HepG2 (cell line): Measurements from ENCODE around the gene OSER1. TPM values are rescaled to one million over a fixed set of nuclear protein-coding genes. Genes with fewer than 3 reads are reported as not detected.

Experiments
- KLF11 ChIP-seq: IDR thresholded peaks from 2 replicates; pipeline ENCODE4 v1.6.1; 2016; ENCODE audit warnings: missing compliant biosample characterization
- KLF13 ChIP-seq: sonication (generic); formaldehyde crosslinking; IDR thresholded peaks from 2 replicates; pipeline ENCODE4 v1.4.0; 2020; ENCODE audit warnings: mild to moderate bottlenecking, missing genetic modification reagents
- PCBP1 ChIP-seq: fragments of 200-400 bp; formaldehyde crosslinking; IDR thresholded peaks from 2 replicates; pipeline ENCODE4 v1.6.1; 2017; ENCODE audit warnings: mild to moderate bottlenecking, low read depth, low read length, borderline replicate concordance
- PPARG ChIP-seq: conservative IDR thresholded peaks from 2 replicates; pipeline ENCODE4 v1.6.1; 2016; ENCODE audit warnings: missing biosample characterization, missing genetic modification reagents
- SNAPC2 ChIP-seq: sonication (generic); formaldehyde crosslinking; IDR thresholded peaks from 2 replicates; pipeline ENCODE4 v1.8.1; 2022; ENCODE audit warnings: mild to moderate bottlenecking, missing genetic modification reagents
- SYNCRIP ChIP-seq: fragments of 200-400 bp; formaldehyde crosslinking; IDR thresholded peaks from 2 replicates; pipeline ENCODE4 v1.6.1; 2018; ENCODE audit warnings: mild to moderate bottlenecking, low read depth, low read length; ENCODE audit not compliant: insufficient read depth
- ZFP1 ChIP-seq: IDR thresholded peaks from 2 replicates; pipeline ENCODE4 v1.6.1; 2016
- ZNF20 ChIP-seq: sonication (generic); formaldehyde crosslinking; IDR thresholded peaks from 2 replicates; pipeline ENCODE4 v1.4.0; 2020; ENCODE audit warnings: mild to moderate bottlenecking, moderate library complexity, missing genetic modification reagents
- ZNF331 ChIP-seq: sonication (generic); formaldehyde crosslinking; IDR thresholded peaks from 2 replicates; pipeline ENCODE4 v1.4.0; 2020; ENCODE audit warnings: missing genetic modification reagents
- ZNF44 ChIP-seq: sonication (generic); formaldehyde crosslinking; IDR thresholded peaks from 2 replicates; pipeline ENCODE4 v1.5.1; 2020; ENCODE audit warnings: mild to moderate bottlenecking, missing genetic modification reagents
- ZNF460 ChIP-seq: sonication (generic); formaldehyde crosslinking; IDR thresholded peaks from 2 replicates; pipeline ENCODE4 v1.5.1; 2020; ENCODE audit warnings: missing genetic modification reagents, mild to moderate bottlenecking, borderline replicate concordance
- ZNF629 ChIP-seq: sonication (generic); formaldehyde crosslinking; conservative IDR thresholded peaks from 2 replicates; pipeline ENCODE4 v1.5.0; 2020; ENCODE audit warnings: missing genetic modification reagents
- ZNF644 ChIP-seq: IDR thresholded peaks from 2 replicates; pipeline ENCODE4 v1.6.1; 2016; ENCODE audit warnings: low read depth
- ZSCAN20 ChIP-seq: sonication (generic); formaldehyde crosslinking; IDR thresholded peaks from 2 replicates; pipeline ENCODE4 v1.4.0; 2020; ENCODE audit warnings: missing genetic modification reagents, mild to moderate bottlenecking, borderline replicate concordance
- polyA plus RNA-seq, 8 experiments: library from polyadenylated mRNA; depleted of rRNA in 3 of 8; stranded (reverse) in 7 of 8; unstranded in 1 of 8; fragments of >200 nt; fragmentation: Illumina TruSeq in 4 of 8; extraction: Trizol in 4 of 8; gene quantifications; 2 replicates each; pipeline versions ENCODE4 v1.2.1 to v1.2.3, GENCODE V29; 2011 to 2016; ENCODE audit warnings: low read depth in 4 of 8, missing spikeins in 1 of 8, mixed read lengths in 1 of 8; ENCODE audit not compliant: insufficient read depth in 1 of 8
- total RNA-seq, 5 experiments: library from RNA; depleted of rRNA; stranded (reverse); fragments of >200 nt; fragmentation: Illumina TruSeq; extraction: Trizol; gene quantifications; 2 replicates each; pipeline ENCODE4 v1.2.3, GENCODE V29; 2016; ENCODE audit warnings: low read depth in 1 of 5
- TF ChIP-seq, protein P1 (sequence below): sonication (generic); formaldehyde crosslinking; IDR thresholded peaks from 2 replicates; pipeline ENCODE4 v1.5.1; 2020; ENCODE audit warnings: mild to moderate bottlenecking, missing genetic modification reagents, moderate library complexity
- TF ChIP-seq, protein P2 (sequence below): IDR thresholded peaks from 2 replicates; pipeline ENCODE4 v1.6.1; 2012; ENCODE audit warnings: inconsistent platforms
- TF ChIP-seq, protein P3 (sequence below): sonication (generic); formaldehyde crosslinking; IDR thresholded peaks from 2 replicates; pipeline ENCODE4 v1.4.0; 2020; ENCODE audit warnings: missing genetic modification reagents
- TF ChIP-seq, protein P4 (sequence below): sonication (generic); formaldehyde crosslinking; IDR thresholded peaks from 2 replicates; pipeline ENCODE4 v1.4.0; 2020; ENCODE audit warnings: missing genetic modification reagents
- TF ChIP-seq, protein P5 (sequence below): sonication (generic); formaldehyde crosslinking; IDR thresholded peaks from 2 replicates; pipeline ENCODE4 v1.8.0; 2022; ENCODE audit warnings: mild to moderate bottlenecking, missing genetic modification reagents

The OSER1 gene
- total and polyA plus RNA-seq, 2 of the 13 experiments (the other 11 are each of a cell fraction or from before 2014, with no cell fraction given), result 71.2 to 71.5 TPM

DNA sequence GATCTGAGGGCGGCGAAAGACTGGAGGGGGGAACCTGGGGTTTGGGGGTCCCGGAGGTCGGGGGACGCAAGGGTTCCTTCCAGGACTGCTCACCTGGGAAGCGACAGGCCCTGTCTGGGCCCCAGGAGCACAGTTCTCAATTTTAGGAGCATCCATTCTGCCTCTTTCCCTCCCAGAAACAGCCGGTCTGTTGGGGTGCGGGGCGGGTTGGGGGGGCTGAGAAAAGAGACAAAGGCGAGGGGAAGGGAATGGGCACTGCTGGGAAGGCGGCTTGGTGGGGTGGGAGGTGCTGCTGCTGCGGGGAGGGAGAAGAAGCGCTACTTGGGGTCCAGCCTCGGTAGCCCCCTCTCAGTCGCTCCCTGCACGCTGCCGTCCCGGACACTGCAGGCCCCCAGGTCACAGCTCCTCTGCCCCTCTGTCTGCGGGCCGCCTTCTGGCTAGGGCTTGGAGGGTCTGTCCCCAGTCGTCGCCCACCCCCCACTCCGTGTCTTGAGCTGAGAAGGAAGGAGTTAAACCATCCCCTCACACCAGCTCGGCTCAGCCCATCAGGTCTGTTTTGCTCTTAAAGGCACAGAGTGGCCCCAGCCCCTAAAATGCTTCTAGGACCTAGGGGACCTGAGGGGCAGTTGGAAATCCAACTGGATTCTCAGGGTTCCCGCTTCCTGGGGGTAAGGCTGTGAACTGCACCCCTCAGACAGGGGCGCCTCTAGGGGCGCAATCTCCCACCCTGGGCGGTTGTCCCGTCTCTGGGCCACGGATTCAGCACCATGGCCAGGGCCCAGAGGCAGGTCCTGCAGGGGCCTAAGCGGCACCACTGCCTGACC is 37.2 kb upstream of the OSER1 start (continued):
- TF ChIP-seq, protein P1, sequence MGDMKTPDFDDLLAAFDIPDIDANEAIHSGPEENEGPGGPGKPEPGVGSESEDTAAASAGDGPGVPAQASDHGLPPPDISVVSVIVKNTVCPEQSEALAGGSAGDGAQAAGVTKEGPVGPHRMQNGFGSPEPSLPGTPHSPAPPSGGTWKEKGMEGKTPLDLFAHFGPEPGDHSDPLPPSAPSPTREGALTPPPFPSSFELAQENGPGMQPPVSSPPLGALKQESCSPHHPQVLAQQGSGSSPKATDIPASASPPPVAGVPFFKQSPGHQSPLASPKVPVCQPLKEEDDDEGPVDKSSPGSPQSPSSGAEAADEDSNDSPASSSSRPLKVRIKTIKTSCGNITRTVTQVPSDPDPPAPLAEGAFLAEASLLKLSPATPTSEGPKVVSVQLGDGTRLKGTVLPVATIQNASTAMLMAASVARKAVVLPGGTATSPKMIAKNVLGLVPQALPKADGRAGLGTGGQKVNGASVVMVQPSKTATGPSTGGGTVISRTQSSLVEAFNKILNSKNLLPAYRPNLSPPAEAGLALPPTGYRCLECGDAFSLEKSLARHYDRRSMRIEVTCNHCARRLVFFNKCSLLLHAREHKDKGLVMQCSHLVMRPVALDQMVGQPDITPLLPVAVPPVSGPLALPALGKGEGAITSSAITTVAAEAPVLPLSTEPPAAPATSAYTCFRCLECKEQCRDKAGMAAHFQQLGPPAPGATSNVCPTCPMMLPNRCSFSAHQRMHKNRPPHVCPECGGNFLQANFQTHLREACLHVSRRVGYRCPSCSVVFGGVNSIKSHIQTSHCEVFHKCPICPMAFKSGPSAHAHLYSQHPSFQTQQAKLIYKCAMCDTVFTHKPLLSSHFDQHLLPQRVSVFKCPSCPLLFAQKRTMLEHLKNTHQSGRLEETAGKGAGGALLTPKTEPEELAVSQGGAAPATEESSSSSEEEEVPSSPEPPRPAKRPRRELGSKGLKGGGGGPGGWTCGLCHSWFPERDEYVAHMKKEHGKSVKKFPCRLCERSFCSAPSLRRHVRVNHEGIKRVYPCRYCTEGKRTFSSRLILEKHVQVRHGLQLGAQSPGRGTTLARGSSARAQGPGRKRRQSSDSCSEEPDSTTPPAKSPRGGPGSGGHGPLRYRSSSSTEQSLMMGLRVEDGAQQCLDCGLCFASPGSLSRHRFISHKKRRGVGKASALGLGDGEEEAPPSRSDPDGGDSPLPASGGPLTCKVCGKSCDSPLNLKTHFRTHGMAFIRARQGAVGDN (CRISPR knock-in tag), result peak; percentile 75
- TF ChIP-seq, protein P2, sequence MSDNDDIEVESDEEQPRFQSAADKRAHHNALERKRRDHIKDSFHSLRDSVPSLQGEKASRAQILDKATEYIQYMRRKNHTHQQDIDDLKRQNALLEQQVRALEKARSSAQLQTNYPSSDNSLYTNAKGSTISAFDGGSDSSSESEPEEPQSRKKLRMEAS, result no peak; the same call in 1 of the 2 replicates
- TF ChIP-seq, protein P3, sequence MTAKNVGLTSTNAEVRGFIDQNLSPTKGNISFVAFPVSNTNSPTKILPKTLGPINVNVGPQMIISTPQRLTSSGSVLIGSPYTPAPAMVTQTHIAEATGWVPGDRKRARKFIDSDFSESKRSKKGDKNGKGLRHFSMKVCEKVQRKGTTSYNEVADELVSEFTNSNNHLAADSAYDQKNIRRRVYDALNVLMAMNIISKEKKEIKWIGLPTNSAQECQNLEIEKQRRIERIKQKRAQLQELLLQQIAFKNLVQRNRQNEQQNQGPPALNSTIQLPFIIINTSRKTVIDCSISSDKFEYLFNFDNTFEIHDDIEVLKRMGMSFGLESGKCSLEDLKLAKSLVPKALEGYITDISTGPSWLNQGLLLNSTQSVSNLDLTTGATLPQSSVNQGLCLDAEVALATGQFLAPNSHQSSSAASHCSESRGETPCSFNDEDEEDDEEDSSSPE, result peak; percentile 70
- TF ChIP-seq, protein P4, sequence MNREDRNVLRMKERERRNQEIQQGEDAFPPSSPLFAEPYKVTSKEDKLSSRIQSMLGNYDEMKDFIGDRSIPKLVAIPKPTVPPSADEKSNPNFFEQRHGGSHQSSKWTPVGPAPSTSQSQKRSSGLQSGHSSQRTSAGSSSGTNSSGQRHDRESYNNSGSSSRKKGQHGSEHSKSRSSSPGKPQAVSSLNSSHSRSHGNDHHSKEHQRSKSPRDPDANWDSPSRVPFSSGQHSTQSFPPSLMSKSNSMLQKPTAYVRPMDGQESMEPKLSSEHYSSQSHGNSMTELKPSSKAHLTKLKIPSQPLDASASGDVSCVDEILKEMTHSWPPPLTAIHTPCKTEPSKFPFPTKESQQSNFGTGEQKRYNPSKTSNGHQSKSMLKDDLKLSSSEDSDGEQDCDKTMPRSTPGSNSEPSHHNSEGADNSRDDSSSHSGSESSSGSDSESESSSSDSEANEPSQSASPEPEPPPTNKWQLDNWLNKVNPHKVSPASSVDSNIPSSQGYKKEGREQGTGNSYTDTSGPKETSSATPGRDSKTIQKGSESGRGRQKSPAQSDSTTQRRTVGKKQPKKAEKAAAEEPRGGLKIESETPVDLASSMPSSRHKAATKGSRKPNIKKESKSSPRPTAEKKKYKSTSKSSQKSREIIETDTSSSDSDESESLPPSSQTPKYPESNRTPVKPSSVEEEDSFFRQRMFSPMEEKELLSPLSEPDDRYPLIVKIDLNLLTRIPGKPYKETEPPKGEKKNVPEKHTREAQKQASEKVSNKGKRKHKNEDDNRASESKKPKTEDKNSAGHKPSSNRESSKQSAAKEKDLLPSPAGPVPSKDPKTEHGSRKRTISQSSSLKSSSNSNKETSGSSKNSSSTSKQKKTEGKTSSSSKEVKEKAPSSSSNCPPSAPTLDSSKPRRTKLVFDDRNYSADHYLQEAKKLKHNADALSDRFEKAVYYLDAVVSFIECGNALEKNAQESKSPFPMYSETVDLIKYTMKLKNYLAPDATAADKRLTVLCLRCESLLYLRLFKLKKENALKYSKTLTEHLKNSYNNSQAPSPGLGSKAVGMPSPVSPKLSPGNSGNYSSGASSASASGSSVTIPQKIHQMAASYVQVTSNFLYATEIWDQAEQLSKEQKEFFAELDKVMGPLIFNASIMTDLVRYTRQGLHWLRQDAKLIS (CRISPR knock-in tag), result 0 out of 2 replicates have a peak, but pooled peaks have one; percentile 42
- TF ChIP-seq ZNF644 (CRISPR knock-in tag) (peak; percentile 80), KLF13 (0 out of 2 replicates have a peak, but pooled peaks have one; percentile 45), ZNF331 (CRISPR knock-in tag) (peak; percentile 99), ZNF20 (CRISPR knock-in tag) (peak; percentile 93), ZNF629 (CRISPR knock-in tag) (peak; percentile 59), ZNF44 (CRISPR knock-in tag) (peak; percentile 90; the same call in 1 of the 2 replicates), SYNCRIP (no peak), KLF11 (peak; percentile 100), PPARG (CRISPR knock-in tag) (peak; percentile 91), ZFP1 (CRISPR knock-in tag) (peak; percentile 93; the same call in 1 of the 2 replicates), SNAPC2 (CRISPR knock-in tag) (0 out of 2 replicates have a peak, but pooled peaks have one; percentile 73), PCBP1 (no peak), ZNF460 (CRISPR knock-in tag) (no peak), ZSCAN20 (CRISPR knock-in tag) (peak; percentile 98)
- TF ChIP-seq, protein P5, sequence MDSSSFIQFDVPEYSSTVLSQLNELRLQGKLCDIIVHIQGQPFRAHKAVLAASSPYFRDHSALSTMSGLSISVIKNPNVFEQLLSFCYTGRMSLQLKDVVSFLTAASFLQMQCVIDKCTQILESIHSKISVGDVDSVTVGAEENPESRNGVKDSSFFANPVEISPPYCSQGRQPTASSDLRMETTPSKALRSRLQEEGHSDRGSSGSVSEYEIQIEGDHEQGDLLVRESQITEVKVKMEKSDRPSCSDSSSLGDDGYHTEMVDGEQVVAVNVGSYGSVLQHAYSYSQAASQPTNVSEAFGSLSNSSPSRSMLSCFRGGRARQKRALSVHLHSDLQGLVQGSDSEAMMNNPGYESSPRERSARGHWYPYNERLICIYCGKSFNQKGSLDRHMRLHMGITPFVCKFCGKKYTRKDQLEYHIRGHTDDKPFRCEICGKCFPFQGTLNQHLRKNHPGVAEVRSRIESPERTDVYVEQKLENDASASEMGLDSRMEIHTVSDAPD (CRISPR knock-in tag), result no peak
